IMR-90 (cell line): ENCODE results near the gene HSPA1L.

Experiments used
- CEBPB ChIP-seq: IDR thresholded peaks from 2 replicates; pipeline ENCODE4 v1.6.1; 2012; ENCODE audit warnings: low read depth, low read length, improper control_type of control experiment
- CTCF ChIP-seq: conservative IDR thresholded peaks from 2 replicates; pipeline ENCODE4 v1.5.1; 2012; ENCODE audit warnings: mild to moderate bottlenecking, low read depth, low read length, improper control_type of control experiment
- SMC3 ChIP-seq: fragments of 150-350 bp; IDR thresholded peaks from 2 replicates; pipeline ENCODE4 v1.6.1; 2016; ENCODE audit warnings: low read depth, mild to moderate bottlenecking, antibody characterized with exemption, low read length, moderate library complexity
- USF2 ChIP-seq: fragments of 150-350 bp; IDR thresholded peaks from 2 replicates; pipeline ENCODE4 v1.6.1; 2017; ENCODE audit warnings: mild to moderate bottlenecking, antibody characterized with exemption, low read length, low read depth

- TF ChIP-seq USF2 (no peak), CTCF (no peak), SMC3 (no peak), CEBPB (no peak)
Observed at GRCh38 chr6:31778193-31778592, 36.9 kb downstream of the HSPA1L start.
